ENCODE results near the gene ARHGAP6.

- TF ChIP-seq ZNF8 (CRISPR knock-in tag; IDR thresholded peaks at IDR 0.05) (no peak), TOX (CRISPR knock-in tag; IDR thresholded peaks at IDR 0.05; ENCODE audit: borderline replicate concordance) (no peak), ZC3H10 (CRISPR knock-in tag; IDR thresholded peaks at IDR 0.05) (no peak), RARB (CRISPR knock-in tag; IDR thresholded peaks at IDR 0.05) (no peak), PATZ1 (CRISPR knock-in tag; IDR thresholded peaks at IDR 0.05; ENCODE audit: borderline replicate concordance) (no peak), ZFP3 (CRISPR knock-in tag; IDR thresholded peaks at IDR 0.05) (no peak), BACH2 (CRISPR knock-in tag; IDR thresholded peaks at IDR 0.05; ENCODE audit: borderline replicate concordance) (no peak), ARNTL (CRISPR knock-in tag; IDR thresholded peaks at IDR 0.05; ENCODE audit: borderline replicate concordance, low read depth) (no peak), GLIS3 (CRISPR knock-in tag; IDR thresholded peaks at IDR 0.05) (no peak), ZFP30 (CRISPR knock-in tag; IDR thresholded peaks at IDR 0.05) (no peak)
Measured at GRCh38 chrX:11214346-11215190, 451.2 kb downstream of the ARHGAP6 start.
